Neural cell (in vitro differentiated cells): ENCODE measurements around the gene CSF2RB.

Experiments
- TF ChIP-seq, protein P1 (sequence below): fragments of 450-650 bp; IDR thresholded peaks from 2 replicates; pipeline ENCODE4 v1.5.1; 2014; ENCODE audit warnings: antibody characterized with exemption, mild to moderate bottlenecking, moderate library complexity; ENCODE audit not compliant: poor library complexity, severe bottlenecking
- TF ChIP-seq, protein P2 (sequence below): IDR thresholded peaks from 2 replicates; pipeline ENCODE4 v1.6.1; 2012; ENCODE audit warnings: borderline replicate concordance

DNA sequence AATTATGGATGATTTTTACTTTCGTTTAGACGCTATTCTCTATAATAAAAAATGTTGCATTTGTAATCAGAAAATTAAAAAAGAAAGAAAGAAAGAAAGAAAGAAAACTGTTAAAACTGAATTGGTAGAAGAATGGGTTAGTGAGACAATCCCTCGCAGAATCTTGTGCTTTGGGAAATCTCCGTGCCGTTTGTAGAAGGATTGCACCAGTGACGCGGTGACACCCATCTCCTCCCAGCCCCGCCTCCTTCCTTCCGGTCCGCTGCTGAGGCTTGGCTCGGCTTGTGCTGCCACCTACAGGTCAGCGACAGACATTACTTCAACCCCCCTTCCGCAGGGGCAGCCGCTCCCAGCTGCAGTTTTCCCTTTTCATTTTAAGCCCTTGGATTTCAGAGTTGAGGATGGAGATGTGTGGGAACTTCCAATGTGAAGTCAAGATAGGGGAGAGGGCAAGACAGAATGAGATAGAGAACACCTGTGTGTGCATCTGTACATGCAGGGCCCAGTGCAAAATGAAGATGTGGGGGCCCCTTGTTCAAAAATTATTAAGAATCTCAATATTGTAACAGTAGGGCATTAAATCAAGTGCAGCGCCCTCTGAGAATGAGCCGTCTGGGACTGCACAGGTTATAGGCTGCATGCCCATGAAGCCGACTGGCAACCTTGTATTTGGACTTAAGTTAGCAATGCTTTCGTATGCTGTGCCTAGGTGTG is 64.7 kb downstream of the CSF2RB start:
- TF ChIP-seq, protein P1, sequence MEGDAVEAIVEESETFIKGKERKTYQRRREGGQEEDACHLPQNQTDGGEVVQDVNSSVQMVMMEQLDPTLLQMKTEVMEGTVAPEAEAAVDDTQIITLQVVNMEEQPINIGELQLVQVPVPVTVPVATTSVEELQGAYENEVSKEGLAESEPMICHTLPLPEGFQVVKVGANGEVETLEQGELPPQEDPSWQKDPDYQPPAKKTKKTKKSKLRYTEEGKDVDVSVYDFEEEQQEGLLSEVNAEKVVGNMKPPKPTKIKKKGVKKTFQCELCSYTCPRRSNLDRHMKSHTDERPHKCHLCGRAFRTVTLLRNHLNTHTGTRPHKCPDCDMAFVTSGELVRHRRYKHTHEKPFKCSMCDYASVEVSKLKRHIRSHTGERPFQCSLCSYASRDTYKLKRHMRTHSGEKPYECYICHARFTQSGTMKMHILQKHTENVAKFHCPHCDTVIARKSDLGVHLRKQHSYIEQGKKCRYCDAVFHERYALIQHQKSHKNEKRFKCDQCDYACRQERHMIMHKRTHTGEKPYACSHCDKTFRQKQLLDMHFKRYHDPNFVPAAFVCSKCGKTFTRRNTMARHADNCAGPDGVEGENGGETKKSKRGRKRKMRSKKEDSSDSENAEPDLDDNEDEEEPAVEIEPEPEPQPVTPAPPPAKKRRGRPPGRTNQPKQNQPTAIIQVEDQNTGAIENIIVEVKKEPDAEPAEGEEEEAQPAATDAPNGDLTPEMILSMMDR = peak; percentile 97
- TF ChIP-seq, protein P2, sequence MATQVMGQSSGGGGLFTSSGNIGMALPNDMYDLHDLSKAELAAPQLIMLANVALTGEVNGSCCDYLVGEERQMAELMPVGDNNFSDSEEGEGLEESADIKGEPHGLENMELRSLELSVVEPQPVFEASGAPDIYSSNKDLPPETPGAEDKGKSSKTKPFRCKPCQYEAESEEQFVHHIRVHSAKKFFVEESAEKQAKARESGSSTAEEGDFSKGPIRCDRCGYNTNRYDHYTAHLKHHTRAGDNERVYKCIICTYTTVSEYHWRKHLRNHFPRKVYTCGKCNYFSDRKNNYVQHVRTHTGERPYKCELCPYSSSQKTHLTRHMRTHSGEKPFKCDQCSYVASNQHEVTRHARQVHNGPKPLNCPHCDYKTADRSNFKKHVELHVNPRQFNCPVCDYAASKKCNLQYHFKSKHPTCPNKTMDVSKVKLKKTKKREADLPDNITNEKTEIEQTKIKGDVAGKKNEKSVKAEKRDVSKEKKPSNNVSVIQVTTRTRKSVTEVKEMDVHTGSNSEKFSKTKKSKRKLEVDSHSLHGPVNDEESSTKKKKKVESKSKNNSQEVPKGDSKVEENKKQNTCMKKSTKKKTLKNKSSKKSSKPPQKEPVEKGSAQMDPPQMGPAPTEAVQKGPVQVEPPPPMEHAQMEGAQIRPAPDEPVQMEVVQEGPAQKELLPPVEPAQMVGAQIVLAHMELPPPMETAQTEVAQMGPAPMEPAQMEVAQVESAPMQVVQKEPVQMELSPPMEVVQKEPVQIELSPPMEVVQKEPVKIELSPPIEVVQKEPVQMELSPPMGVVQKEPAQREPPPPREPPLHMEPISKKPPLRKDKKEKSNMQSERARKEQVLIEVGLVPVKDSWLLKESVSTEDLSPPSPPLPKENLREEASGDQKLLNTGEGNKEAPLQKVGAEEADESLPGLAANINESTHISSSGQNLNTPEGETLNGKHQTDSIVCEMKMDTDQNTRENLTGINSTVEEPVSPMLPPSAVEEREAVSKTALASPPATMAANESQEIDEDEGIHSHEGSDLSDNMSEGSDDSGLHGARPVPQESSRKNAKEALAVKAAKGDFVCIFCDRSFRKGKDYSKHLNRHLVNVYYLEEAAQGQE = no peak
